HG02973 (cell line): Measurements from ENCODE around the gene SLC4A8.

Experiments used
- ATAC-seq: cut with Tn5 transposase; IDR thresholded peaks from one replicate; pipeline ENCODE4 v1.9.1; 2021; ENCODE audit warnings: moderate library complexity; ENCODE audit not compliant: unreplicated experiment

SLC4A8 gene

DNA sequence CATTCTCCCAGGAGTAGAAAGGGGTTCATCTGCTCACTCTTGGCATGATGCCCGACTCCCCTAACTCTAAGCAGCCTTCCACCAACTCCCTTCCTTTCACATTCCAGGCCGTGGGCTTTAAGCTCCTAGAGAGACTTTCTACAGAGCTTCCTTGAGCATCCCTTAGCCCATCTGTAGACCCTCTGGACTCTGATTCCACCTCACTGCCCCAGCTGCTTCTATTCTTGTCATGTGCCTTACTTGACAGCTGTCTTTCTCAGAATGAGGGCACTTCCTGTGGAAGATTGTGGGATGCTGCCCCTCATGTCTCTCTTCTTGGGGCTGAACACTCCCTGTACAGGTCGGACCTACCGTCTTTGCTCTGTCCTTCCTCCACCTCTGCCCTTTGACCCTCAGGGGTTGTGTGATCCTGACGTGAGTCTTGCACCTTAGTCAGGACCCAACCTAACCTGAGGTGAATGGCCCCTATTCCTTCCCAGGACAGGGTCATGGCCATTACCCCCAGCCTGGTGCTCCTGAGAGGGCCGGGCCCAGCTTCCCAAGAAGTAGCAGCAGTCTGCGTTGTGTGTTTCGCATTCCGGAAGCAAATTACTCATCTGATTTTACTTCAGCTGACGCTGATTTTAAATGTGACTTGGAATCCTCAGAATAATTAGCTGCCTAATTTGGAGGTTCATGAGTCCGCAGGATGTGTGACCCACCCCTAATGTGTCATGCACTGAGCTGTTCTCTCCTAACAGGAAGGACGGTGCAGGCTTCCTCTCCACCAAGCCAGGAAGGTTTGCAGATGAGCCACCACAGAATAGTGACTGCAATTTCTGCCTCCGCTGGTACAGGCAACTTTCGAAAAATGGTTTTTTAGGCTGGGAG, 30.7 kb upstream of the SLC4A8 start:
- ATAC-seq: no peak

DNA sequence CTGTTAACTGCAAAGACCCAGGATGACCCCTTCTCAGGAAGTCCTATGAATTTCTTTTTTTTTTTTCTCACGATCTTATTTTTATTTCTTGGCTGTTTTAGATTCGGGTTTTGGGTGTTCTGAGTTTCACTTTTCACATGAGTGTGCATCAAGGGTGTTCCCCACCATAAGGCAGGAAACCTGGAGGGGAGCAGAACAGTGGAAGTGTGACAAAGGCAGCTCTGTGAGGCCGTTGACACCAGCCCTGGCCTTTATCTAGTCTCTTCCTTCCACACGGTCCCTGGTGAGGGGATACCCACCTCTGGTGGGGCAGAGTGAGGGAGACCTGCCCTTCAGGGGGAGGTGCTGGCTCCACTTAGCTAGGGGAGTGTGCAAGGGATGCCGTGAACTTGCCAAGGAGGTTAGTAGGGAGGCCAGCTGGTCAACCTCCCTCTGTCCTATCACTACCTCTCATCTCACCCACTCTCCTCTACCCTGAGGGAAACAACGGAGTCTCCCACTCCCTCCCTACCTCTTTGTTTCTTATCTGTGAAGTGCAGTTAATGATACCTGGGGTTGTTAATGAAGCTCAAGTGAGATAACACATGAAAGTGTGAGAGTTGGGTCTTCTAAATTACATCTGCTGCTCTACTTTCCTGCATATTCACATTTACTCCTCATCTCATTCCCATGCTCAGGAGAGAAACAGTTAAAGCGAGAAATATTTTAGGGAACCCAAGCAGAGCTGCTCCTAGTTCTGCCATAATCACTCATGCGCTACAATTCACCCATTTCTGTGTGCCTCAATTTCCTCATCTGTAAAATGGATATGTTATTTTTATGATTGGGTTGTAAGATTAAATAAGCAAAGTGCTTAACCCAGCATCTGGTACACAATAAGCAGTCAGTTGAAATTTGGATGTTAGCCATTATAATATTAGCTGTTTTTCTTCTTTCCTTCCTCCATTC, 29.1 kb upstream of the SLC4A8 start:
- peak; percentile 40 for ATAC-seq

DNA sequence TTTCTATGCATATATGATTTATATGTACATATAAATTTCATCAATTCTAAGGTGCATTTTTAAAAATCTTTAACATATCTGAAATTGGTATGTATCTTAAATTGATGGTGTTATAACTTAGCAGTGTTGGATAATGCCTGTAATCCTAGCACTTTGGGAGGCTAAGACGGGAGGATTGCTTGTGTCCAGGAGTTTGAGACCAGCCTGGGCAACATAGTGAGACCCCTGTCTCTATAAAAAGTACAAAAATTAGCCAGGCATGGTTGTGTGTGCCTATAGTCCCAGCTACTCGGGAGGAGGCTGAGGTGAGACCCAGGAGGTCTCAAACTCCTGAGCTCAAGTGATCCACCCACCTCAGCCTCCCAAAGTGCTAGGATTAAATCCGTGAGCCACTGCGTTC, 27.0 kb upstream of the SLC4A8 start:
- ATAC-seq: no peak

- no peak for ATAC-seq
Observed at GRCh38 chr12:51399891-51400290, 24.7 kb upstream of the SLC4A8 start.

DNA sequence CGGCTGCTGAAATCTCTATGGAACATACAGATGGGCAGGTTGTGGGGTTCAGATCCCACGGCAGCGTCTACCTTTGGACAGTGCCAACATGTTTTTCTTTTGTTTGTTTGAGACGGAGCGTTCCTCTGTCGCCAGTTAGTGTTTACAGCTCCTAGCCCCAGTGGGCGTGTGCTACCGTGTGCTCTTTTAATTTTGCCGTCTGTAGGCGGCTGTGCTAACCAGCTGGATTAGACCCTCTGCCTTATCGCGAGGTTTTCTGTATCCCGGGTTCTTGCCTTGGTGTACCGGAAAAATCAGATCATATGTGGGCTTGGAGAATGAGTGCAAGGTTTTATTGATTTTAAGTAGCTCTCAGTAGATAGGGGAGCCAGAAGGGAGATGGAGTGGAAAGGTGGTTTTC, 23.6 kb upstream of the SLC4A8 start:
- no peak for ATAC-seq

- ATAC-seq: no peak
Observed at GRCh38 chr12:51401486-51401885, 23.1 kb upstream of the SLC4A8 start.

DNA sequence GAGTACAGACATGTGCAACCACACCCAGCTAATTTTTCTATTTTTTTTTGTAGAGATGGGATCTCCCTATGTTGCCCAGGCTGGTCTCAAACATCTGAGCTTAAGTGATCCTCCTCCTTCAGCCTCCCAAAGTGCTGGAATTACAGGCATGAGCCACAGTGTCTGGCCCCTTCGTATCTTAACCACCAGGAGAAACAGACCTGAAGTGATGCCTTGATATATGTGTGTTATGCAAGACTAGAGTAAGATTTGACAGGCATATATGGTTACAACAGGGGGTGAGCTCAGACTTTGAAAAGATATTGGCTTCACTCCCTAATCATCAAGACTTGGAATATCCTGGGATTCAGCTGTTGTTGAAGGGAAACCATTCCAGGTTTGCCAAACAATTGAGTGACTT, 22.7 kb upstream of the SLC4A8 start:
- ATAC-seq: no peak

DNA sequence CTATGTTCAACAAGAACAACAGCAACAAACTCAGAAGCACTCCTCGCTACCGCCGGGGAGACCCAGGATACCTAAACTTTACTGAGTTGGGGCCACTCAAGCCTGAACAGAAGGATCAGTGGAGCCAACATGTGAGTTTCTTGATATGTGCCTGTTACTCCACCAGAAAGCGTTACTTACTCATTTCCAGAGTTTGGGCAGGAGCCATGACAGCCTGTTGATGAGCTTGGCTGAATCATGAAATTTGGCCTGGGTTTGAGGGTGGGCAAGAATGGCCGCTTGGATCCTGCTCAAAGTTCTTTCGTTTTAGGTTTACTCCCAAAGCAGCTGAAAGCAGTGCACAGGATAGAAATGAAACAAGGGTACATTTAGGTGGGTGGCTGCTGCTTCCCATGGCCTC, 21.5 kb upstream of the SLC4A8 start:
- ATAC-seq: no peak

DNA sequence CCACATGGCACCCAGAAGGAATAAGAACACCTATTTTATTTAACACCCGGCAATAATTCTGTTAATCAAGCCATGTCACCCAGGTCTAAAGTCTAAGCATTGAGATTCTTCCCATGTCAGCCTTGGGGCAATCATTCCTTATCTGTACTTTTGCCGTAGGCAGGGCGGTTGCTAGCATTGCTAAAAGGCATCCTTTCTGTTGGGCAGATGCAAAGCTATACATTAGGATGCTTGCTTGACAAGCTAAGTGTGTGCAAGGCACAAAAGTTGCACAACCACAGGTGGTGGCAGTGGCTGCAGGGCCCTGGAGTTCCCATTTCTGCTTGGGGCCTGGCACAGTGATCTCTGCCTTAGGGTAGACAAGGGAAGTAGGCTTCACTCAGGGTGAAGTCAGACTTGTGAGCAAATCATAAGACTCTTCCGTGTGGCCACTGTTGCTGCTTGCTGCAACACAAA, 20.9 kb upstream of the SLC4A8 start:
- ATAC-seq: no peak

GRCh38 chr12:51404627-51405026, 20.0 kb upstream of the SLC4A8 start:
- ATAC-seq: no peak

DNA sequence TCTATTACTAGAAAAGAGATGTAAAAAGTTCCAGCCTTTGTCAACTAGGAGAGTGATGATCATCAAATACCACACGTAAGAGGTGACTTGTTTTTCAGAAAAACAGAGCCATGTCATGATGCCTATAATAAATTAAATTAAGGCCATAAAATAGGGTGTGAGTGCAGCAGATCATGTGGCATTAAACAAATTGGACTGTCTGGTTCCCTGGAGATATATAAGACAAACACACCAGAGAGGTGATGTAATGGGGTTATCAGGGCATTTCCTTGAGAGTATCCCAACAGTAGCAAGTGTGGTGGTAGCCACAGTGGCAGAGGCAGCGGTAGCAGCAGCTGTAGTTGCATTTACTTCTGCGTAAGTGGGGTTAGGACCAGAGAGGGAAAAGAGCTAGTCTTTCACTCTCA, 18.8 kb upstream of the SLC4A8 start:
- no peak for ATAC-seq

- no peak for ATAC-seq
Observed at GRCh38 chr12:51406290-51406689, 18.3 kb upstream of the SLC4A8 start.

DNA sequence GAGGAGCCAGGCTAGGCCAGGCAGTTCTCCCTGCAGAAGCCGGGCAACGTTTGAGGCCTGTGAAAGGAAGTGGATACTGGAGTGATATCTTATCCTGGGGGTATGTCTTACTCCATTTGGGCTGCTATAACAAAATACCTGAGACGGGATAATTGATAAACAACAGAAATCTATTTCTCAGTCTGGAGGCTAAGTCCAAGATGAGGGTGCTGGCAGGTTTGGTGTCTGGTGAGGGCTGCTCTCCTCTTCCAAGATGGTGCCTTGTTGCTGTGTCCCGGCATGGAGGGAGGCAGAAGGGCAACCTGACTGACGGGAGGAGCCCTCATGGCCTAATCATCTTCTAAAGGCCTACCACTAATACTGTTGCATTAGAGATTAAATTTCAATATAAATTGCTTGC, 17.8 kb upstream of the SLC4A8 start:
- no peak for ATAC-seq

GRCh38 chr12:51407604-51408003, 17.0 kb upstream of the SLC4A8 start:
- no peak for ATAC-seq

GRCh38 chr12:51409846-51410245, 14.8 kb upstream of the SLC4A8 start:
- no peak for ATAC-seq

- no peak for ATAC-seq
Observed at GRCh38 chr12:51413149-51413548, 11.5 kb upstream of the SLC4A8 start.

DNA sequence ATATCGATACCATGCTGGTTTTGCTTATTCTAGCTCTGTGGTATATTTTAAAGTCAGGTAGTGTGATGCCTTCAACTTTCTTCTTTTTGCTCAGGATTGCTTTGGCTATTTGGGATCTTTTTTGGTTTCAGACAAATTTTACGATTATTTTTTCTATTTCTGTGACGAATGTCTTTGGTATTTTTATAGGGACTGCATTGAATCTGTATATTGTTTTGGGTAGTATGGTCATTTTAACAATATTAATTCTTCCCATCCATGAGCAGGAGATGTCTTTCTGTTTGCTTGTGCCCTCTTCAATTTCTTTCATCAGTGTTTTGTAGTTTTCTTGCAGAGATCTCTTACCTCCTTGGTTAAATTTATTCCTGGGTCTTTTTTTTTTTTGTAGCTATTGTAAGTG, 10.8 kb upstream of the SLC4A8 start:
- no peak for ATAC-seq

DNA sequence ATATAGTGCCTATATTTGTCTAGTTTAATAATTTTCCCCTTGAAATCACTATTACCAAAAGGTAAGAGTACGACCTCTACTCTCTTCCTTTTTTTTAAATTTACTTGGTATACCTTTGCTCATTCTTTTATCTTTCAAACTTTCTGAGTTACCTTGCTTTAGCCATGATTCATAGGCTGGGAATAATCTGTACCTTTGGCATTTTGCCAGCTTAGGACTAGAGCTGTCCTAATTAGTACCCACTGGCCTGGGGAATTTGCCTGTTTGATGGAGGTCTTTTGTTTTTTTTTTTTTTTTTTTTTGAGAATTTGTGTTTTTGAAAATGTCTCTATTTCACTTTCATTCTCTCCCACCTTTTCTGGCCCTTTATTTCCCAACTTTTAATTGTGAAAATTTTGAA, 8.7 kb upstream of the SLC4A8 start:
- ATAC-seq: no peak

- no peak for ATAC-seq
Observed at GRCh38 chr12:51417826-51418225, 6.8 kb upstream of the SLC4A8 start.

GRCh38 chr12:51419425-51420193, 5.0 kb upstream of the SLC4A8 start:
- no peak for ATAC-seq

- no peak for ATAC-seq
Observed at GRCh38 chr12:51421266-51421884, 3.3 kb upstream of the SLC4A8 start.
